Fibroblast of pulmonary artery (primary cell): ENCODE measurements around the gene STAC3.

Experiments used
- DNase-seq: peaks from one replicate; pipeline ENCODE4 v3.0.0-alpha.2; 2010; ENCODE audit warnings: low read depth
- H3K4me3 ChIP-seq: replicated peaks from 2 replicates; pipeline ENCODE4 v1.5.1; 2011; ENCODE audit warnings: low read depth, mild to moderate bottlenecking, control low read depth, low read length, moderate library complexity
- TF ChIP-seq, protein P1 (sequence below): IDR thresholded peaks from 2 replicates; pipeline ENCODE4 v1.5.1; 2011; ENCODE audit warnings: mild to moderate bottlenecking, control low read depth, low read length, inconsistent platforms; ENCODE audit errors: missing control alignments

STAC3 gene

GRCh38 chr12:57250541-57250940 is 446 bp downstream of the STAC3 start:
- H3K4me3 ChIP-seq, result no peak overlapping the region
- TF ChIP-seq, protein P1, sequence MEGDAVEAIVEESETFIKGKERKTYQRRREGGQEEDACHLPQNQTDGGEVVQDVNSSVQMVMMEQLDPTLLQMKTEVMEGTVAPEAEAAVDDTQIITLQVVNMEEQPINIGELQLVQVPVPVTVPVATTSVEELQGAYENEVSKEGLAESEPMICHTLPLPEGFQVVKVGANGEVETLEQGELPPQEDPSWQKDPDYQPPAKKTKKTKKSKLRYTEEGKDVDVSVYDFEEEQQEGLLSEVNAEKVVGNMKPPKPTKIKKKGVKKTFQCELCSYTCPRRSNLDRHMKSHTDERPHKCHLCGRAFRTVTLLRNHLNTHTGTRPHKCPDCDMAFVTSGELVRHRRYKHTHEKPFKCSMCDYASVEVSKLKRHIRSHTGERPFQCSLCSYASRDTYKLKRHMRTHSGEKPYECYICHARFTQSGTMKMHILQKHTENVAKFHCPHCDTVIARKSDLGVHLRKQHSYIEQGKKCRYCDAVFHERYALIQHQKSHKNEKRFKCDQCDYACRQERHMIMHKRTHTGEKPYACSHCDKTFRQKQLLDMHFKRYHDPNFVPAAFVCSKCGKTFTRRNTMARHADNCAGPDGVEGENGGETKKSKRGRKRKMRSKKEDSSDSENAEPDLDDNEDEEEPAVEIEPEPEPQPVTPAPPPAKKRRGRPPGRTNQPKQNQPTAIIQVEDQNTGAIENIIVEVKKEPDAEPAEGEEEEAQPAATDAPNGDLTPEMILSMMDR, result no peak
- no peak for DNase-seq

DNA sequence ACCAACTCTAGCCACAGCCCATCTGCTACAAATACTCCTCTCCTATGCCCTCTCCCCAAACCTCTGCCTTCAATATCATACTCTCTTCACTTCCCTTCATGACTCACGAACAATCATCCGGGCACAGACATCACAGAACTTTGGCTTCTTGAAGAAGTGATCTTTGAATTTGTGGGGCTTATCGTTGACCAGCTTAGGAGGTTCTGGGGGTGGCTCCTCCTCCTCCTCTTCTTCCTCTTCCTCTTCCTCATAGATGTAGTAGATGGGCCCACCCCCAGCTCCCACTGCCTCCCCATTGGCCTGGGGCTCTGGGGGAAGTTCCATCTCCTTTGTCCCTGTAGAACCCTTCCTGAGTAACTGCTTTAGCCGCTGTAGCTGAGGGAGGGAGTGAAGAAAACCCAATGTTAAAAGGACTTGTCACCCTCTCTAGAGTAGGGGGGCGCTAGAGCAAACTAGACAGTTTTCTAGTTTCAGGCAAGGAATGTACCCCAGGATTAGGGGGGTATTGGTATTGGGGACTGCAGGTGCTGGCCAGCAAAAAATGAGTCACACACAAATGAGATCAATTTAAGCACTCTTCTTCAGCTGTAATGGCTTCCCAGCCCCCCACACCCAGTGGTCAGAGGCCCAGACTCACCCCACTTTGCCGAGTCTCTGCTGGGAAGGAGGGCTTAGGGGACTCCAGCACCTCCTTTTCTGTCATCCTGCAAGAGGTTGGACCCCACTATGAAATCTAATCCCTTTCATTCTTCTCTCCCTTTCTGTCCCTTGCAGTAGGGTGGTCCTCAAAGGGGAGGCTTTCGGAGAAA is 1.8 kb downstream of the STAC3 start:
- TF ChIP-seq, protein P1, result no peak
- no peak for DNase-seq
- no peak overlapping the region for H3K4me3 ChIP-seq

DNA sequence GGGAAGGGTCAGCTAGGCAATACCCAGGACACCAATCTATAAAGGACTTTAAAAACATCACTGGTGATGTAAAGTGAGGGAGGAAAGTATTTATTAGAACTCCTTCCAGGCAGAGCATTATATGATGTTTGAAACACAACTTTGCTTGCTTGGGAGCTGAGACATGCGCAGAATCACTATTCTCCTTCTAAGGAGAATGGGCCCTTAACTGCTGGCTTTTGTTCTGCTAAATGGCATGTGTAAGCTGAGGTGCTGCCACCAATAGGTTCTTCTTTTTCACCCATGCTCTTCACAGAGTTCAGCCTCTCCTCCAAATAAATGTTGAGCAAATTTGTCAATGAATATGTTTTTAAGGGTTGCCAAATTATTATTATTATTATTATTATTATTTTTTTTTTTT is 3.9 kb downstream of the STAC3 start:
- DNase-seq, result no peak
- TF ChIP-seq, protein P1, result no peak
- no peak overlapping the region for H3K4me3 ChIP-seq

GRCh38 chr12:57244312-57244696 is 6.7 kb downstream of the STAC3 start:
- TF ChIP-seq, protein P1, result no peak
- no peak for DNase-seq
- H3K4me3 ChIP-seq, result no peak overlapping the region

GRCh38 chr12:57243521-57244311 is 7.3 kb downstream of the STAC3 start:
- TF ChIP-seq, protein P1, result peak; percentile 77
- DNase-seq, result peak; percentile 74

GRCh38 chr12:57242691-57243454 is 8.1 kb downstream of the STAC3 start:
- peak; percentile 52 for DNase-seq
- TF ChIP-seq, protein P1, result peak; percentile 60
- peak overlapping the region; percentile 40 for H3K4me3 ChIP-seq

More at GRCh38 chr12:57243521-57244311, 7.3 kb downstream of the STAC3 start:
- peak overlapping the region; percentile 40 for H3K4me3 ChIP-seq
